H54 (cell line): ENCODE results near the gene C19orf25.

Experiments
- DNase-seq: peaks from one replicate; pipeline ENCODE4 v3.0.0; 2011; ENCODE audit warnings: low spot score, mixed read lengths; ENCODE audit not compliant: insufficient read length
- FAIRE-seq: peaks from 3 replicates; lab custom pipeline; 2011; peaks lifted over from hg19 to GRCh38; lab: Jason Lieb, UNC
- POLR2A ChIP-seq: IDR thresholded peaks from 2 replicates; pipeline ENCODE4 v1.6.1; 2011; ENCODE audit warnings: low read depth, mild to moderate bottlenecking, low read length

The C19orf25 gene

GRCh38 chr19:1471515-1472160 lies 7.4 kb downstream of the C19orf25 start:
- DNase-seq (no peak), FAIRE-seq (no peak)
- no peak for TF ChIP-seq POLR2A

GRCh38 chr19:1471010-1471514 lies 8.0 kb downstream of the C19orf25 start:
- FAIRE-seq (no peak), DNase-seq (no peak)
- TF ChIP-seq POLR2A: no peak

GRCh38 chr19:1470305-1471009 lies 8.6 kb downstream of the C19orf25 start:
- FAIRE-seq: no peak
- no peak for DNase-seq
- TF ChIP-seq POLR2A: no peak

- no peak for FAIRE-seq
- DNase-seq: no peak
- TF ChIP-seq POLR2A: no peak
Measured at GRCh38 chr19:1470055-1470304, 9.0 kb downstream of the C19orf25 start.

- FAIRE-seq: no peak
- no peak for DNase-seq
Measured at GRCh38 chr19:1469255-1470054, 9.6 kb downstream of the C19orf25 start.

GRCh38 chr19:1468821-1469254 lies 10.2 kb downstream of the C19orf25 start:
- FAIRE-seq (no peak), DNase-seq (no peak)
- no peak for TF ChIP-seq POLR2A

More at GRCh38 chr19:1469255-1470054, 9.6 kb downstream of the C19orf25 start:
- no peak for TF ChIP-seq POLR2A

GRCh38 chr19:1468274-1468820 lies 10.7 kb downstream of the C19orf25 start:
- no peak for TF ChIP-seq POLR2A
- DNase-seq (no peak), FAIRE-seq (no peak)

GRCh38 chr19:1467490-1468273 lies 11.3 kb downstream of the C19orf25 start:
- FAIRE-seq (no peak), DNase-seq (no peak)
- no peak for TF ChIP-seq POLR2A

GRCh38 chr19:1467215-1467489 lies 11.9 kb downstream of the C19orf25 start:
- DNase-seq (no peak), FAIRE-seq (no peak)
- TF ChIP-seq POLR2A: no peak

GRCh38 chr19:1466461-1467214 lies 12.4 kb downstream of the C19orf25 start:
- no peak for TF ChIP-seq POLR2A
- FAIRE-seq: no peak
- no peak for DNase-seq

GRCh38 chr19:1466018-1466460 lies 13.0 kb downstream of the C19orf25 start:
- TF ChIP-seq POLR2A: no peak
- no peak for FAIRE-seq
- no peak for DNase-seq

- DNase-seq (no peak), FAIRE-seq (no peak)
Measured at GRCh38 chr19:1465191-1466016, 13.6 kb downstream of the C19orf25 start.

More at GRCh38 chr19:1465191-1466016, 13.6 kb downstream of the C19orf25 start:
- TF ChIP-seq POLR2A: no peak
